Natural killer cell treated with Interleukin-12 subunit alpha and Interleukin-12 subunit beta and Interleukin-15 and Interleukin-18, amount 100 ng/mL, for 72 hours (primary cell): ENCODE measurements around the gene PRKN. TPM values are rescaled to one million over a fixed set of nuclear protein-coding genes. Genes with fewer than 3 reads are reported as not detected.
"Not testable (repeated sequence)": the region's sequence is repeated elsewhere in the genome, so short reads cannot be mapped to it uniquely, and the experiment has no call there.

Experiments used
- ATAC-seq, 2 donors: fragments of 150-1000 bp; cut with Tn5 transposase in 1 of 2; sonication (Bioruptor Pico), chemical (Tn5 transposase) in 1 of 2; 2 replicates each; pipeline ENCODE4 v1.10.0; 2021
- DNase-seq: peaks from one replicate; pipeline ENCODE4 v3.0.0; 2022; ENCODE audit warnings: low spot score
- H3K27ac Mint-ChIP-seq, 2 donors: 1 replicate in 1 of 2; 2 replicates in 1 of 2; pipeline ENCODE4 v1.8.0; 2022; ENCODE audit warnings: mixed read lengths in 2 of 2, mild to moderate bottlenecking in 1 of 2, moderate library complexity in 1 of 2
- H3K27me3 Mint-ChIP-seq, 2 donors: 1 replicate in 1 of 2; 2 replicates in 1 of 2; pipeline ENCODE4 v1.8.0; 2022; ENCODE audit warnings: mixed read lengths in 2 of 2
- H3K36me3 Mint-ChIP-seq: one replicate; pipeline ENCODE4 v1.8.0; 2022; ENCODE audit warnings: mixed read lengths
- H3K4me1 Mint-ChIP-seq, 2 donors: 1 replicate in 1 of 2; 2 replicates in 1 of 2; pipeline ENCODE4 v1.8.0; 2022; ENCODE audit warnings: low read depth in 2 of 2, mixed read lengths in 2 of 2, mild to moderate bottlenecking in 1 of 2
- H3K4me3 Mint-ChIP-seq: one replicate; pipeline ENCODE4 v1.8.0; 2022; ENCODE audit warnings: mixed read lengths
- H3K9me3 Mint-ChIP-seq: 2 replicates; pipeline ENCODE4 v1.8.0; 2022; ENCODE audit warnings: mixed read lengths
- total RNA-seq, 2 donors: library from RNA; stranded (reverse); gene quantifications; one replicate each; pipeline ENCODE4 v1.2.3, GENCODE V29; 2022

The PRKN gene
- total RNA-seq, 2 donors from 2014 or later: not detected

- Mint-ChIP-seq H3K4me3 (no peak overlapping the region), H3K36me3 (no peaks in the 10 kb centered on the region), H3K27me3 (peaks cover 0 to 2% of the 10 kb centered on the region in 2 donors), H3K9me3 (no peaks in the 10 kb centered on the region), H3K27ac (no peak overlapping the region), H3K4me1 (no peaks in the 10 kb centered on the region)
- no peak for DNase-seq
- no peak for ATAC-seq
Measured at GRCh38 chr6:161853657-161854056, 873.9 kb downstream of the PRKN start.

- H3K4me1 Mint-ChIP-seq, H3K4me3 Mint-ChIP-seq, DNase-seq, ATAC-seq, H3K9me3 Mint-ChIP-seq, H3K27ac Mint-ChIP-seq, H3K27me3 Mint-ChIP-seq, H3K36me3 Mint-ChIP-seq: not testable (repeated sequence)
Measured at GRCh38 chr6:161851486-161851885, 876.1 kb downstream of the PRKN start.

- Mint-ChIP-seq H3K9me3 (no peaks in the 10 kb centered on the region), H3K4me1 (no peaks in the 10 kb centered on the region), H3K27ac (no peak overlapping the region), H3K36me3 (no peaks in the 10 kb centered on the region), H3K4me3 (no peak overlapping the region), H3K27me3 (peaks cover 0 to 2% of the 10 kb centered on the region in 2 donors)
- DNase-seq (no peak), ATAC-seq (no peak)
Measured at GRCh38 chr6:161850562-161850961, 877.0 kb downstream of the PRKN start.

- no peak for ATAC-seq
- no peak overlapping the region for H3K27ac Mint-ChIP-seq
- no peaks in the 10 kb centered on the region for H3K9me3 Mint-ChIP-seq
- no peak for DNase-seq
- no peak overlapping the region for H3K4me3 Mint-ChIP-seq
- no peaks in the 10 kb centered on the region for H3K4me1 Mint-ChIP-seq
- H3K36me3 Mint-ChIP-seq: no peaks in the 10 kb centered on the region
- no peaks in the 10 kb centered on the region for H3K27me3 Mint-ChIP-seq
Measured at GRCh38 chr6:161847628-161848027, 879.9 kb downstream of the PRKN start.

GRCh38 chr6:161844804-161845203 lies 882.8 kb downstream of the PRKN start:
- Mint-ChIP-seq H3K4me1 (no peaks in the 10 kb centered on the region), H3K27me3 (no peaks in the 10 kb centered on the region), H3K36me3 (no peaks in the 10 kb centered on the region), H3K9me3 (no peaks in the 10 kb centered on the region), H3K27ac (no peak overlapping the region), H3K4me3 (no peak overlapping the region)
- ATAC-seq (no peak), DNase-seq (no peak)

GRCh38 chr6:161843066-161843465 lies 884.5 kb downstream of the PRKN start:
- Mint-ChIP-seq H3K27ac (no peak overlapping the region), H3K36me3 (no peaks in the 10 kb centered on the region), H3K4me1 (no peaks in the 10 kb centered on the region), H3K4me3 (no peak overlapping the region), H3K27me3 (no peaks in the 10 kb centered on the region), H3K9me3 (no peaks in the 10 kb centered on the region)
- DNase-seq: no peak
- ATAC-seq: no peak

GRCh38 chr6:161840380-161840779 lies 887.2 kb downstream of the PRKN start:
- Mint-ChIP-seq H3K36me3 (no peaks in the 10 kb centered on the region), H3K27me3 (peaks cover 0 to 2% of the 10 kb centered on the region in 2 donors), H3K27ac (no peak overlapping the region), H3K4me3 (no peak overlapping the region), H3K4me1 (no peaks in the 10 kb centered on the region), H3K9me3 (no peaks in the 10 kb centered on the region)
- ATAC-seq (no peak), DNase-seq (no peak)

- H3K36me3 Mint-ChIP-seq: no peaks in the 10 kb centered on the region
- DNase-seq (no peak), ATAC-seq (peak in 1 of 2 donors; percentile 18)
- H3K4me1 Mint-ChIP-seq: no peaks in the 10 kb centered on the region
- no peak overlapping the region for H3K27ac Mint-ChIP-seq
- H3K27me3 Mint-ChIP-seq: peaks cover 0 to 2% of the 10 kb centered on the region in 2 donors
- H3K4me3 Mint-ChIP-seq: no peak overlapping the region
- H3K9me3 Mint-ChIP-seq: no peaks in the 10 kb centered on the region
Measured at GRCh38 chr6:161838306-161839035, 889.1 kb downstream of the PRKN start.

- ATAC-seq (no peak), DNase-seq (no peak)
- Mint-ChIP-seq H3K4me3 (no peak overlapping the region), H3K27me3 (peaks cover 0 to 2% of the 10 kb centered on the region in 2 donors), H3K9me3 (no peaks in the 10 kb centered on the region), H3K36me3 (no peaks in the 10 kb centered on the region), H3K27ac (no peak overlapping the region), H3K4me1 (no peaks in the 10 kb centered on the region)
Measured at GRCh38 chr6:161837854-161838253, 889.7 kb downstream of the PRKN start.

GRCh38 chr6:161837449-161837735 lies 890.2 kb downstream of the PRKN start:
- no peak for DNase-seq
- Mint-ChIP-seq H3K4me3 (no peak overlapping the region), H3K4me1 (no peaks in the 10 kb centered on the region), H3K36me3 (no peaks in the 10 kb centered on the region), H3K27ac (no peak overlapping the region), H3K27me3 (peaks cover 0 to 2% of the 10 kb centered on the region in 2 donors), H3K9me3 (no peaks in the 10 kb centered on the region)
- no peak for ATAC-seq

GRCh38 chr6:161836643-161837448 lies 890.7 kb downstream of the PRKN start:
- no peak for ATAC-seq

GRCh38 chr6:161835500-161836215 lies 891.9 kb downstream of the PRKN start:
- DNase-seq (no peak), ATAC-seq (no peak)
- Mint-ChIP-seq H3K9me3 (no peaks in the 10 kb centered on the region), H3K27me3 (peaks cover 0 to 2% of the 10 kb centered on the region in 2 donors), H3K36me3 (no peaks in the 10 kb centered on the region), H3K4me3 (no peak overlapping the region), H3K27ac (no peak overlapping the region), H3K4me1 (no peaks in the 10 kb centered on the region)

More at GRCh38 chr6:161836643-161837448, 890.7 kb downstream of the PRKN start:
- H3K9me3 Mint-ChIP-seq: no peaks in the 10 kb centered on the region
- H3K36me3 Mint-ChIP-seq: no peaks in the 10 kb centered on the region
- H3K27me3 Mint-ChIP-seq: peaks cover 0 to 2% of the 10 kb centered on the region in 2 donors
- no peak overlapping the region for H3K4me3 Mint-ChIP-seq
- no peak overlapping the region for H3K27ac Mint-ChIP-seq
- no peak for DNase-seq
- no peaks in the 10 kb centered on the region for H3K4me1 Mint-ChIP-seq

- no peaks in the 10 kb centered on the region for H3K36me3 Mint-ChIP-seq
- no peaks in the 10 kb centered on the region for H3K9me3 Mint-ChIP-seq
- H3K4me3 Mint-ChIP-seq: no peak overlapping the region
- peaks cover 0 to 2% of the 10 kb centered on the region in 2 donors for H3K27me3 Mint-ChIP-seq
- no peak for DNase-seq
- no peak for ATAC-seq
- H3K27ac Mint-ChIP-seq: no peak overlapping the region
- no peaks in the 10 kb centered on the region for H3K4me1 Mint-ChIP-seq
Measured at GRCh38 chr6:161834426-161834825, 893.1 kb downstream of the PRKN start.
